ENCODE measurements around the gene OVOL2.

GRCh38 chr20:18090477-18090876, 32.8 kb upstream of the OVOL2 start:
- no peak for TF ChIP-seq CTCF (IDR thresholded peaks at IDR 0.05)
- no peak for TF ChIP-seq POLR2A (IDR thresholded peaks at IDR 0.05)

Measured in upper lobe of left lung (tissue), 4 donors.